B cell (primary cell): ENCODE results near the gene OXSM. TPM values are rescaled to one million over a fixed set of nuclear protein-coding genes. Genes with fewer than 3 reads are reported as not detected.

Experiments
- ATAC-seq: fragments of 200-7000 bp; cut with Tn5 transposase; one replicate; pipeline ENCODE4 v1.10.0; 2021; ENCODE audit warnings: low read depth, mild to moderate bottlenecking, moderate number of reproducible peaks, moderate library complexity
- CTCF ChIA-PET: fragments of 350-600 bp; sonication (Branson Sonifier 250); formaldehyde crosslinking; loops from one replicate; lab custom pipeline; 2021; ENCODE audit warnings: antibody characterized with exemption, inconsistent platforms; lab: Charles Lee
- POLR2A ChIA-PET: fragments of 350-600 bp; sonication (Branson Sonifier 250); formaldehyde crosslinking; loops from one replicate; lab custom pipeline; 2021; ENCODE audit warnings: antibody characterized with exemption; lab: Charles Lee
- DNase-seq: peaks from one replicate; pipeline ENCODE4 v3.0.0; 2013
- H2AFZ ChIP-seq: 2 replicates; pipeline ENCODE4 v1.6.1; 2012; ENCODE audit warnings: mild to moderate bottlenecking, low read depth, low read length; ENCODE audit not compliant: insufficient read depth, poor library complexity, severe bottlenecking
- H3K27ac ChIP-seq, 2 donors: 1 replicate in 1 of 2; 2 replicates in 1 of 2; pipeline ENCODE4 v1.5.1; 2012 to 2013; ENCODE audit warnings: low read length in 2 of 2, mild to moderate bottlenecking in 2 of 2, moderate library complexity in 1 of 2
- H3K27me3 ChIP-seq, 4 experiments: fragments of 200-600 bp in 1 of 4; sonication (generic) in 1 of 4; replicated peaks in 1 of 4; 1 replicate in 2 of 4; 2 replicates in 2 of 4; pipeline versions ENCODE4 v1.6.1 to v1.7.0; 2013 to 2016; ENCODE audit warnings: low read length in 3 of 4, mild to moderate bottlenecking in 2 of 4, mixed read lengths in 1 of 4, moderate library complexity in 1 of 4; ENCODE audit not compliant: insufficient read depth in 4 of 4, control insufficient read depth in 3 of 4; ENCODE audit errors: control extremely low read depth in 1 of 4
- H3K36me3 ChIP-seq, 2 experiments: replicated peaks in 1 of 2; 1 replicate in 1 of 2; 2 replicates in 1 of 2; pipeline versions ENCODE4 v1.6.1 to v1.7.1; 2013; ENCODE audit warnings: low read length in 1 of 2; ENCODE audit not compliant: insufficient read depth in 2 of 2, control insufficient read depth in 1 of 2; ENCODE audit errors: control extremely low read depth in 1 of 2, extremely low read depth in 1 of 2
- H3K4me1 ChIP-seq, 2 donors: fragments of 200-600 bp in 1 of 2; sonication (generic) in 1 of 2; 1 replicate in 1 of 2; 2 replicates in 1 of 2; pipeline versions ENCODE4 v1.5.1 to v1.6.1; 2013 to 2017; ENCODE audit warnings: low read length in 2 of 2; ENCODE audit not compliant: control insufficient read depth in 2 of 2, insufficient read depth in 2 of 2
- H3K4me2 ChIP-seq: replicated peaks from 2 replicates; pipeline ENCODE3; 2012; ENCODE audit warnings: mild to moderate bottlenecking, low read depth, low read length; ENCODE audit not compliant: poor library complexity, severe bottlenecking
- H3K4me3 ChIP-seq, 5 experiments: fragments of 200-600 bp in 1 of 5; sonication (generic) in 1 of 5; 1 replicate in 3 of 5; 2 replicates in 2 of 5; pipeline versions ENCODE4 v1.5.1 to v1.7.0; 2011 to 2016; ENCODE audit warnings: low read length in 4 of 5, mild to moderate bottlenecking in 4 of 5, low read depth in 2 of 5, control low read depth in 1 of 5, moderate library complexity in 1 of 5; ENCODE audit not compliant: insufficient read depth in 1 of 5; ENCODE audit errors: control extremely low read depth in 1 of 5, extremely low read depth in 1 of 5
- H3K79me2 ChIP-seq: fragments of 200-600 bp; sonication (generic); one replicate; pipeline ENCODE4 v1.6.0; 2016; ENCODE audit warnings: low read length; ENCODE audit not compliant: control insufficient read depth, insufficient read depth
- H3K9ac ChIP-seq: fragments of 200-600 bp; sonication (generic); 2 replicates; pipeline ENCODE4 v1.6.1; 2017; ENCODE audit warnings: mild to moderate bottlenecking, low read length, moderate library complexity
- H3K9me3 ChIP-seq, 3 donors: one replicate each; pipeline versions ENCODE4 v1.6.1 to v1.7.1; 2013; ENCODE audit warnings: low read length in 2 of 3; ENCODE audit not compliant: control insufficient read depth in 2 of 3, insufficient read depth in 1 of 3; ENCODE audit errors: control extremely low read depth in 1 of 3
- H4K20me1 ChIP-seq: 2 replicates; pipeline ENCODE4 v1.6.0; 2012; ENCODE audit warnings: mild to moderate bottlenecking, low read length; ENCODE audit not compliant: insufficient read depth, control insufficient read depth, poor library complexity, severe bottlenecking
- H3K27ac Mint-ChIP-seq: one replicate; pipeline ENCODE4 v1.8.0; 2021; ENCODE audit warnings: mixed read lengths
- H3K27me3 Mint-ChIP-seq: one replicate; pipeline ENCODE4 v1.8.0; 2021; ENCODE audit warnings: mixed read lengths
- H3K4me1 Mint-ChIP-seq: one replicate; pipeline ENCODE4 v1.8.0; 2021; ENCODE audit warnings: mixed read lengths
- H3K4me3 Mint-ChIP-seq: one replicate; pipeline ENCODE4 v1.8.0; 2021; ENCODE audit warnings: mixed read lengths
- H3K9me3 Mint-ChIP-seq: one replicate; pipeline ENCODE4 v1.8.0; 2022; ENCODE audit warnings: mixed read lengths; ENCODE audit not compliant: insufficient read depth
- EZH2 ChIP-seq: IDR thresholded peaks from 2 replicates; pipeline ENCODE4 v1.6.1; 2012; ENCODE audit warnings: borderline replicate concordance, low read depth, mild to moderate bottlenecking, moderate library complexity, low read length; ENCODE audit not compliant: insufficient read depth, poor library complexity, severe bottlenecking
- WGBS: methylation state at CpG from one replicate; pipeline ENCODE4 v1.1.5; 2013; ENCODE audit warnings: missing lambda C conversion rate; ENCODE audit not compliant: insufficient coverage; 5-methylcytosine and 5-hydroxymethylcytosine counted together
- intact Hi-C: fragments of 100-400 bp; cut with micrococcal nuclease; formaldehyde crosslinking; loops from one replicate; pipeline ENCODE4 v1.10.0; 2022
- polyA plus RNA-seq: library from polyadenylated mRNA; depleted of rRNA; stranded (reverse); fragments of >200 nt; gene quantifications from 2 replicates; pipeline ENCODE4 v1.2.3, GENCODE V29; 2012
- total RNA-seq, 2 donors: library from RNA; stranded (reverse); fragments of 120-200 nt in 1 of 2; gene quantifications; 1 replicate in 1 of 2; 2 replicates in 1 of 2; pipeline versions ENCODE4 v1.2.3 to v1.2.4, GENCODE V29; 2013 to 2022
- TF ChIP-seq, protein P1 (sequence below): fragments of 200-600 bp; IDR thresholded peaks from one replicate; pipeline ENCODE4 v1.8.0; 2022; ENCODE audit warnings: antibody characterized with exemption, mild to moderate bottlenecking

The OXSM gene
- total and polyA plus RNA-seq, 2 donors (not counting 1 experiment from before 2014, with no cell fraction given): 13.7 to 18.7 TPM

DNA sequence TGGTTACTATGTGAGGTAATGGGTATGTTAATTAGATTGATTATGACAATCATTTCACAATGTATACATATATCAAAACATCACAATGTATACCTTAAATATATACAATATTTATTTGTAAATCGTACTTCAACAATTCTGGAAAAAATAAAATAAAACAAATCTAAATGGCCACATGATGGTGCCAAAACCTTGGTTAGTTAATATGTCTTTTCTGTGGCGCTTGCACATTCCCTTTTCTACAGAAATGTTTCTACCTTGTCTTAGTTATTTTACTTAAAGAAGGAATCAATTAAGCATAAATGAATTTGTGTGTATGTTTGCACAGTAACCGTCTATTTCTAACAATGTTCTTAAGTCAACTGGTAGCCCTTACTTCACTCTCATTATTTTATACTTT, 53.4 kb downstream of the OXSM start:
- no peaks in the 10 kb centered on the region for H3K9me3 Mint-ChIP-seq
- no peak for ATAC-seq
- no peak overlapping the region for H3K4me2 ChIP-seq
- intact Hi-C loops: no loop called here
- CTCF ChIA-PET: interaction anchor here (3.8 kb wide), 1 partner anchor 14 kb away, joined by 15 read pairs; no protein-coding TSS in a partner anchor
- H3K4me1 ChIP-seq: no peaks in the 10 kb centered on the region
- DNase-seq: no peak
- no peak overlapping the region for H3K27ac ChIP-seq
- H3K27me3 Mint-ChIP-seq: peaks cover 3% of the 10 kb centered on the region
- no peaks in the 10 kb centered on the region for H3K79me2 ChIP-seq
- no peaks in the 10 kb centered on the region for H3K36me3 ChIP-seq
- H3K4me3 ChIP-seq: no peak overlapping the region
- H3K9ac ChIP-seq: no peak overlapping the region
- no peaks in the 10 kb centered on the region for H3K4me1 Mint-ChIP-seq
- no peaks in the 10 kb centered on the region for H3K27me3 ChIP-seq
- TF ChIP-seq, protein P1, sequence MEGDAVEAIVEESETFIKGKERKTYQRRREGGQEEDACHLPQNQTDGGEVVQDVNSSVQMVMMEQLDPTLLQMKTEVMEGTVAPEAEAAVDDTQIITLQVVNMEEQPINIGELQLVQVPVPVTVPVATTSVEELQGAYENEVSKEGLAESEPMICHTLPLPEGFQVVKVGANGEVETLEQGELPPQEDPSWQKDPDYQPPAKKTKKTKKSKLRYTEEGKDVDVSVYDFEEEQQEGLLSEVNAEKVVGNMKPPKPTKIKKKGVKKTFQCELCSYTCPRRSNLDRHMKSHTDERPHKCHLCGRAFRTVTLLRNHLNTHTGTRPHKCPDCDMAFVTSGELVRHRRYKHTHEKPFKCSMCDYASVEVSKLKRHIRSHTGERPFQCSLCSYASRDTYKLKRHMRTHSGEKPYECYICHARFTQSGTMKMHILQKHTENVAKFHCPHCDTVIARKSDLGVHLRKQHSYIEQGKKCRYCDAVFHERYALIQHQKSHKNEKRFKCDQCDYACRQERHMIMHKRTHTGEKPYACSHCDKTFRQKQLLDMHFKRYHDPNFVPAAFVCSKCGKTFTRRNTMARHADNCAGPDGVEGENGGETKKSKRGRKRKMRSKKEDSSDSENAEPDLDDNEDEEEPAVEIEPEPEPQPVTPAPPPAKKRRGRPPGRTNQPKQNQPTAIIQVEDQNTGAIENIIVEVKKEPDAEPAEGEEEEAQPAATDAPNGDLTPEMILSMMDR: no peak
- no peak for TF ChIP-seq EZH2
- peaks cover 0 to under 1% (median 0%) of the 10 kb centered on the region in 3 donors for H3K9me3 ChIP-seq
- POLR2A ChIA-PET: no interaction called here
- no peaks in the 10 kb centered on the region for H4K20me1 ChIP-seq
- no peak overlapping the region for H3K4me3 Mint-ChIP-seq
- WGBS: no CpG with 5 or more reads among the region's 3 CpGs
- no peak overlapping the region for H2AFZ ChIP-seq
- H3K27ac Mint-ChIP-seq: no peak overlapping the region

Other genes with a start within 250 kb of the OXSM start
- 149 and 151 TPM in 2 replicates for gene TOP2B, start 125.2 kb upstream of the OXSM start, total RNA-seq
- gene TOP2B, start 125.2 kb upstream of the OXSM start, polyA plus RNA-seq: 22.2 and 51.2 TPM in 2 replicates
- 144 and 145 TPM in 2 replicates for gene NGLY1, start 6.6 kb upstream of the OXSM start, total RNA-seq
- 24.2 and 35.0 TPM in 2 replicates for gene NGLY1, start 6.6 kb upstream of the OXSM start, polyA plus RNA-seq